Endothelial cell of umbilical vein (primary cell): ENCODE data around the gene SMARCD3. TPM values are rescaled to one million over a fixed set of nuclear protein-coding genes. Genes with fewer than 3 reads are reported as not detected.

Experiments
- BruUV-seq: library from RNA; stranded (reverse); fragments of 400-500 nt; replicated peaks from 2 replicates; lab custom pipeline; 2021; lab: Mats Ljungman, UMichigan
- CTCF ChIA-PET: fragments of 300-600, 350-600 bp; sonication (Branson Sonifier 250); formaldehyde crosslinking; loops from one replicate; lab custom pipeline; 2021; ENCODE audit warnings: antibody characterized with exemption, inconsistent platforms; lab: Charles Lee
- POLR2A ChIA-PET: fragments of 300-600, 350-600 bp; sonication (Branson Sonifier 250); formaldehyde crosslinking; loops from one replicate; lab custom pipeline; 2021; ENCODE audit warnings: antibody characterized with exemption, inconsistent platforms; lab: Charles Lee
- DNase-seq: peaks from one replicate; pipeline ENCODE4 v3.0.0-alpha.2; 2011; ENCODE audit warnings: low read depth, low spot score
- FAIRE-seq: peaks from 2 replicates; lab custom pipeline; 2011; peaks lifted over from hg19 to GRCh38; lab: Jason Lieb, UNC
- H2AFZ ChIP-seq: 2 replicates; pipeline ENCODE4 v1.6.0; 2012; ENCODE audit warnings: low read depth, low read length, control low read depth, inconsistent platforms
- H3K27ac ChIP-seq: 2 replicates; pipeline ENCODE4 v1.5.1; 2011; ENCODE audit warnings: low read depth, mild to moderate bottlenecking, control low read depth, low read length, moderate library complexity; ENCODE audit not compliant: insufficient read depth
- H3K27me3 ChIP-seq, 2 experiments: 2 replicates each; pipeline versions ENCODE4 v1.6.0 to v1.6.1; 2011; ENCODE audit warnings: low read length in 2 of 2, mixed read lengths in 1 of 2; ENCODE audit not compliant: control insufficient read depth in 2 of 2, insufficient read depth in 2 of 2
- H3K36me3 ChIP-seq, 2 experiments: 2 replicates in 1 of 2; 3 replicates in 1 of 2; pipeline ENCODE4 v1.5.1; 2011; ENCODE audit warnings: low read length in 2 of 2, mild to moderate bottlenecking in 1 of 2, moderate library complexity in 1 of 2; ENCODE audit not compliant: control insufficient read depth in 2 of 2, insufficient read depth in 2 of 2; ENCODE audit errors: extremely low read depth in 1 of 2
- H3K4me1 ChIP-seq: 3 replicates; pipeline ENCODE4 v1.5.1; 2011; ENCODE audit warnings: mild to moderate bottlenecking, low read length; ENCODE audit not compliant: control insufficient read depth, insufficient read depth; ENCODE audit errors: extremely low read depth
- H3K4me2 ChIP-seq: 2 replicates; pipeline ENCODE4 v1.6.1; 2011; ENCODE audit warnings: low read length, control low read depth, mixed read lengths; ENCODE audit not compliant: insufficient read depth
- H3K4me3 ChIP-seq, 3 experiments: fragments of 200-600 bp in 1 of 3; sonication (generic), shearing (Covaris generic) in 1 of 3; replicated peaks in 1 of 3; 2 replicates each; pipeline ENCODE4 v1.5.1; 2011 to 2016; ENCODE audit warnings: control low read depth in 3 of 3, low read length in 3 of 3, mild to moderate bottlenecking in 2 of 3, inconsistent platforms in 1 of 3, low read depth in 1 of 3, moderate library complexity in 1 of 3; ENCODE audit not compliant: insufficient read depth in 1 of 3
- H3K79me2 ChIP-seq: 2 replicates; pipeline ENCODE4 v1.6.0; 2012; ENCODE audit warnings: low read length, inconsistent platforms; ENCODE audit not compliant: control insufficient read depth, insufficient read depth
- H3K9ac ChIP-seq: replicated peaks from 2 replicates; pipeline ENCODE3; 2011; ENCODE audit warnings: low read length, control low read depth; ENCODE audit not compliant: insufficient read depth; ENCODE audit errors: extremely low read depth
- H3K9me1 ChIP-seq: replicated peaks from 3 replicates; pipeline ENCODE4 v1.6.0; 2011; ENCODE audit warnings: mild to moderate bottlenecking, low read length; ENCODE audit not compliant: control insufficient read depth, insufficient read depth; ENCODE audit errors: extremely low read depth
- H3K9me3 ChIP-seq: replicated peaks from 2 replicates; pipeline ENCODE4 v1.5.1; 2012; ENCODE audit warnings: low read length, inconsistent platforms; ENCODE audit not compliant: control insufficient read depth, insufficient read depth
- H4K20me1 ChIP-seq: replicated peaks from 2 replicates; pipeline ENCODE3; 2011; ENCODE audit warnings: mild to moderate bottlenecking, low read length; ENCODE audit not compliant: control insufficient read depth, insufficient read depth; ENCODE audit errors: extremely low read depth
- CTCF ChIP-seq, 2 donors: IDR thresholded peaks; 1 replicate in 1 of 2; 2 replicates in 1 of 2; pipeline ENCODE4 v1.5.1; 2011; ENCODE audit warnings: low read length in 2 of 2, mild to moderate bottlenecking in 2 of 2, moderate library complexity in 2 of 2, control low read depth in 1 of 2, inconsistent platforms in 1 of 2, low read depth in 1 of 2; ENCODE audit not compliant: insufficient read depth in 1 of 2; ENCODE audit errors: extremely low read depth in 1 of 2
- EZH2 ChIP-seq: IDR thresholded peaks from 2 replicates; pipeline ENCODE4 v1.6.1; 2012; ENCODE audit warnings: borderline replicate concordance, low read depth, mild to moderate bottlenecking, moderate library complexity, low read length, inconsistent platforms; ENCODE audit not compliant: severe bottlenecking
- FOS ChIP-seq: IDR thresholded peaks from 2 replicates; pipeline ENCODE4 v1.6.1; 2011; ENCODE audit warnings: mild to moderate bottlenecking, low read length, moderate library complexity, borderline replicate concordance; ENCODE audit not compliant: insufficient read depth
- GATA2 ChIP-seq: IDR thresholded peaks from 2 replicates; pipeline ENCODE4 v1.7.0; 2011; ENCODE audit warnings: low read depth, mild to moderate bottlenecking, moderate library complexity, mixed read lengths, low read length; ENCODE audit not compliant: insufficient read length, insufficient read depth
- JUN ChIP-seq: IDR thresholded peaks from 2 replicates; pipeline ENCODE4 v1.6.1; 2011; ENCODE audit warnings: borderline replicate concordance, low read depth; ENCODE audit not compliant: insufficient read length, insufficient read depth
- MAX ChIP-seq: IDR thresholded peaks from 2 replicates; pipeline ENCODE4 v1.6.1; 2011; ENCODE audit not compliant: insufficient read depth, insufficient read length
- MYC ChIP-seq: IDR thresholded peaks from one replicate; pipeline ENCODE4 v1.6.1; 2011; ENCODE audit warnings: mild to moderate bottlenecking, low read depth, low read length
- POLR2A ChIP-seq: IDR thresholded peaks from 2 replicates; pipeline ENCODE4 v1.6.1; 2012; ENCODE audit warnings: low read depth, mild to moderate bottlenecking, control low read depth, low read length
- POLR2AphosphoS5 ChIP-seq: IDR thresholded peaks from 2 replicates; pipeline ENCODE4 v1.6.1; 2012; ENCODE audit warnings: low read depth, mild to moderate bottlenecking, control low read depth, low read length, moderate library complexity; ENCODE audit not compliant: insufficient read depth
- dilution Hi-C: fragments of 300-500 bp; cut with MboI; formaldehyde crosslinking; loops from one replicate; pipeline ENCODE4 v1.15.0; 2019; ENCODE audit warnings: low sequenced_read_pairs; ENCODE audit not compliant: extremely low pct_ligation_motif_present
- intact Hi-C: fragments of 100-400 bp; cut with micrococcal nuclease; formaldehyde crosslinking; loops from one replicate; pipeline ENCODE4 v1.10.0; 2022
- polyA plus RNA-seq, 4 experiments: library from polyadenylated mRNA; depleted of rRNA in 3 of 4; stranded (reverse) in 3 of 4; unstranded in 1 of 4; fragments of >200 nt; gene quantifications; 2 replicates each; pipeline versions ENCODE4 v1.2.1 to v1.2.3, GENCODE V29; 2011 to 2012; ENCODE audit warnings: missing spikeins in 1 of 4
- total RNA-seq: library from RNA; stranded (reverse); gene quantifications from 2 replicates; pipeline ENCODE4 v1.2.3, GENCODE V29; 2021

Gene SMARCD3
- total and polyA plus RNA-seq, 2 donors (not counting 3 experiments of a cell fraction or from before 2014, with no cell fraction given) = 6.1 to 8.5 TPM

GRCh38 chr7:151274396-151274795 is 25.9 kb upstream of the SMARCD3 start:
- Histone ChIP-seq H3K4me1 (no peaks in the 10 kb centered on the region), H4K20me1 (no peaks in the 10 kb centered on the region), H3K4me2 (no peak overlapping the region), H3K9me1 (no peaks in the 10 kb centered on the region), H3K27ac (no peak overlapping the region), H3K79me2 (no peaks in the 10 kb centered on the region), H3K36me3 (no peaks in the 10 kb centered on the region), H3K9ac (no peak overlapping the region), H3K27me3 (peaks cover 7 to 10% of the 10 kb centered on the region in 2 experiments), H3K4me3 (no peak overlapping the region), H3K9me3 (no peaks in the 10 kb centered on the region), H2AFZ (no peak overlapping the region)
- intact Hi-C loops = no loop called here
- TF ChIP-seq MAX (no peak), EZH2 (no peak), POLR2AphosphoS5 (no peak), JUN (no peak), GATA2 (no peak), MYC (no peak)
- FAIRE-seq (no peak), DNase-seq (no peak)
- BruUV-seq = no TSS peak
- CTCF ChIA-PET = no interaction called here
- POLR2A ChIA-PET = no interaction called here
- dilution Hi-C loops = no loop called here

- POLR2A ChIA-PET = no interaction called here
- H3K9ac ChIP-seq = no peak overlapping the region
- no peak overlapping the region for H3K27ac ChIP-seq
- no TSS peak for BruUV-seq
- no peaks in the 10 kb centered on the region for H3K9me3 ChIP-seq
- FAIRE-seq = no peak
- H3K9me1 ChIP-seq = no peaks in the 10 kb centered on the region
- no peaks in the 10 kb centered on the region for H3K79me2 ChIP-seq
- H3K4me1 ChIP-seq = no peaks in the 10 kb centered on the region
- intact Hi-C loops = no loop called here
- H4K20me1 ChIP-seq = no peaks in the 10 kb centered on the region
- dilution Hi-C loops = no loop called here
- DNase-seq = no peak
- H3K4me2 ChIP-seq = no peak overlapping the region
- CTCF ChIA-PET = no interaction called here
- no peak overlapping the region for H3K4me3 ChIP-seq
- H3K27me3 ChIP-seq = peaks cover 7 to 10% of the 10 kb centered on the region in 2 experiments
- TF ChIP-seq MYC (no peak), POLR2AphosphoS5 (no peak), MAX (no peak), FOS (no peak), EZH2 (no peak), CTCF (IDR thresholded peaks at IDR 0.05; ENCODE audit: extremely low read depth in 1 of 2, insufficient read depth in 1 of 2, low read depth in 1 of 2, low read length in 2 of 2) (no peak), POLR2A (no peak), JUN (no peak), GATA2 (no peak)
- H3K36me3 ChIP-seq = no peaks in the 10 kb centered on the region
- no peak overlapping the region for H2AFZ ChIP-seq
Measured at GRCh38 chr7:151273651-151274390, 25.3 kb upstream of the SMARCD3 start.
